Measurements from ENCODE around the gene RALGAPA1. TPM values are rescaled to one million over a fixed set of nuclear protein-coding genes. Genes with fewer than 3 reads are reported as not detected.

The RALGAPA1 gene
- total RNA-seq, 1 donor from 2014 or later, result 31.1 TPM

GRCh38 chr14:35534873-35535482, 274.1 kb downstream of the RALGAPA1 start:
- H3K27me3 ChIP-seq (ENCODE audit: control insufficient read depth, insufficient read depth, low read length), result peaks cover 37% of the 10 kb centered on the region
- H3K4me3 ChIP-seq (ENCODE audit: low read depth, low read length), result no peak overlapping the region

GRCh38 chr14:35534208-35534872, 274.8 kb downstream of the RALGAPA1 start:
- H3K27me3 ChIP-seq (ENCODE audit: control insufficient read depth, insufficient read depth, low read length), result peaks cover 37% of the 10 kb centered on the region
- peak overlapping the region; percentile 50 for H3K4me3 ChIP-seq (ENCODE audit: low read depth, low read length)
- no peaks in the 10 kb centered on the region for H3K36me3 ChIP-seq (ENCODE audit: control insufficient read depth, insufficient read depth, low read length)
- DNase-seq (ENCODE audit: low read depth), result no peak
- TF ChIP-seq, protein P1, sequence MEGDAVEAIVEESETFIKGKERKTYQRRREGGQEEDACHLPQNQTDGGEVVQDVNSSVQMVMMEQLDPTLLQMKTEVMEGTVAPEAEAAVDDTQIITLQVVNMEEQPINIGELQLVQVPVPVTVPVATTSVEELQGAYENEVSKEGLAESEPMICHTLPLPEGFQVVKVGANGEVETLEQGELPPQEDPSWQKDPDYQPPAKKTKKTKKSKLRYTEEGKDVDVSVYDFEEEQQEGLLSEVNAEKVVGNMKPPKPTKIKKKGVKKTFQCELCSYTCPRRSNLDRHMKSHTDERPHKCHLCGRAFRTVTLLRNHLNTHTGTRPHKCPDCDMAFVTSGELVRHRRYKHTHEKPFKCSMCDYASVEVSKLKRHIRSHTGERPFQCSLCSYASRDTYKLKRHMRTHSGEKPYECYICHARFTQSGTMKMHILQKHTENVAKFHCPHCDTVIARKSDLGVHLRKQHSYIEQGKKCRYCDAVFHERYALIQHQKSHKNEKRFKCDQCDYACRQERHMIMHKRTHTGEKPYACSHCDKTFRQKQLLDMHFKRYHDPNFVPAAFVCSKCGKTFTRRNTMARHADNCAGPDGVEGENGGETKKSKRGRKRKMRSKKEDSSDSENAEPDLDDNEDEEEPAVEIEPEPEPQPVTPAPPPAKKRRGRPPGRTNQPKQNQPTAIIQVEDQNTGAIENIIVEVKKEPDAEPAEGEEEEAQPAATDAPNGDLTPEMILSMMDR (IDR thresholded peaks at IDR 0.05; ENCODE audit: insufficient read depth, low read length, poor library complexity, severe bottlenecking), result no peak

More at GRCh38 chr14:35534873-35535482, 274.1 kb downstream of the RALGAPA1 start:
- DNase-seq (ENCODE audit: low read depth), result no peak
- TF ChIP-seq, protein P1 (IDR thresholded peaks at IDR 0.05; ENCODE audit: insufficient read depth, low read length, poor library complexity, severe bottlenecking), result no peak
- H3K36me3 ChIP-seq (ENCODE audit: control insufficient read depth, insufficient read depth, low read length), result no peaks in the 10 kb centered on the region

GRCh38 chr14:35533357-35534207, 275.5 kb downstream of the RALGAPA1 start, which contains the start of gene INSM2:
TSS of gene INSM2 (plus strand) at chr14:35534164. CDS start at chr14:35534253, 89 bp downstream.
- peaks cover 37% of the 10 kb centered on the region for H3K27me3 ChIP-seq (ENCODE audit: control insufficient read depth, insufficient read depth, low read length)
- H3K36me3 ChIP-seq (ENCODE audit: control insufficient read depth, insufficient read depth, low read length), result no peaks in the 10 kb centered on the region

DNA sequence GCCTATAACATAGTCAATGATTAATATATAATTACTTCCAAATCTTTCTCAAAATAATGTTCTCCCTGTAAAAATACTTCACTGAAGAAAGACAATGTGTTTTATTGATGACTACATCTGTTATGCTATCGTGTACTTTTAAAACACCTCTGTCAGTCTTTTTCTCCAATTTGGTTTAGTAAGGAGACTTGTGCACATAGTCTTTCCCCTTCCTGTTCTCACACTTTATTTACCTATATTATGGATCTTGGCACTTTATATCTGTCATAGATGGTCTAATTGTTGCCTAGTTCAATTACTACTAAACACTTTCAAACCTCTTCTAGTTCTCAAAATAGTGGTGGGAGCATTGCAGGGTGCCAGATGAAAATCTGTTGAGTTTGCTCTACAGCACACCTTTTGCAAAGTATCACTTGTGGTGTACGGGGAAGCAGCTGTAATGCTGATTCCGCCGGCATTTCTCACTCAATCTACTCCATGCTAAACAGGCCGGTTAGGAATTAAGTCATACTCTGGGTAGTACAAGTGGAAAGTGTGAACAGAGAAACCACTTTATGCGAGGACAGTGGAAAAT, 276.2 kb downstream of the RALGAPA1 start:
- Histone ChIP-seq H3K4me3 (ENCODE audit: low read depth, low read length) (peak overlapping the region; percentile 50), H3K36me3 (ENCODE audit: control insufficient read depth, insufficient read depth, low read length) (no peaks in the 10 kb centered on the region), H3K27me3 (ENCODE audit: control insufficient read depth, insufficient read depth, low read length) (peaks cover 37% of the 10 kb centered on the region)
- TF ChIP-seq, protein P1 (IDR thresholded peaks at IDR 0.05; ENCODE audit: insufficient read depth, low read length, poor library complexity, severe bottlenecking), result no peak
- DNase-seq (ENCODE audit: low read depth), result no peak

More at GRCh38 chr14:35533357-35534207, 275.5 kb downstream of the RALGAPA1 start, which contains the start of gene INSM2:
- H3K4me3 ChIP-seq (ENCODE audit: low read depth, low read length), result peak within 1 kb of the TSS; percentile 50
- no peak for DNase-seq (ENCODE audit: low read depth)
- TF ChIP-seq, protein P1 (IDR thresholded peaks at IDR 0.05; ENCODE audit: insufficient read depth, low read length, poor library complexity, severe bottlenecking), result no peak

DNA sequence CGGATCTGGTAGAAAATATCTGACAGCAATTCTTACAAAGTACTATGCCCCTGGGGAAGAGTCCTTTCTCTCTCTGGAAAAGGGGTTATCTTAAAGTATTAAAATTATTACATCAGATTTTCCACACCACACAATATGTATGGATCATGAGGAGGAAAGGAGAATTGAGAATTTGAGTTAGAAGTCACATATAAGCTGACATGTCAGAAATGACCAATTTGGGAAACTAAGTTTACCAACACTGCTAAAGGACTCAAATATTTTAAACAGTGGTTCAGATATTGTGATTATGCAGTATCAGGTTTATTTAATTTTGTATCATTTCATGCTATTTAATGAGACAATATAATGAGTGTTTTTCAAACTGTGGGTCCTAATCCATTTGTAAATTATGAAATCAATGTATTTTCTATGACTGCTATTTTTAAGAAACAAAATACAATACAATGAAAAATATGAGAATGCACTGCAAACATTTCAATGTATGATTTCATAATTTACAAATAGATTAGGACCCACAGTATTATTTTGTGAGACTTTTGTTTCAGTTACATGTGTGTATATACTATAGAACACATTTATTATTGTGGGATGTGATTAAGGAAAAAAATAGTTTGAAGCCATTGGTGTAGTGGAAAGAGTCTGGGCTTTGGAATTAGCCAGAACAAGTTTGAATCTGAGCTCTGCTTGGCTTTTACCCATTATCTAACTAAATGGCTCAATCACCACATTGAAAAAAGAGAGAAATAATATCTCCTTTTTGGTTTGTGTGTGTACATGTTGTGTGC, 276.9 kb downstream of the RALGAPA1 start:
- TF ChIP-seq, protein P1 (IDR thresholded peaks at IDR 0.05; ENCODE audit: insufficient read depth, low read length, poor library complexity, severe bottlenecking), result no peak
- Histone ChIP-seq H3K27me3 (ENCODE audit: control insufficient read depth, insufficient read depth, low read length) (peaks cover 37% of the 10 kb centered on the region), H3K36me3 (ENCODE audit: control insufficient read depth, insufficient read depth, low read length) (no peaks in the 10 kb centered on the region), H3K4me3 (ENCODE audit: low read depth, low read length) (no peak overlapping the region)
- DNase-seq (ENCODE audit: low read depth), result no peak
